Endometrium (tissue), 2 donors: ENCODE measurements around the gene RDH12.

ENCODE experiments used
- FAIRE-seq: peaks from 2 replicates; lab custom pipeline; 2012; peaks lifted over from hg19 to GRCh38; lab: Jason Lieb, UNC
- donor health status: control.
- donor health status: control.

The RDH12 gene

GRCh38 chr14:67749341-67750084, 47.8 kb downstream of the RDH12 start:
- FAIRE-seq, result no peak

GRCh38 chr14:67756496-67756895, 54.8 kb downstream of the RDH12 start:
- no peak for FAIRE-seq

GRCh38 chr14:67757175-67757574, 55.5 kb downstream of the RDH12 start:
- FAIRE-seq, result no peak

GRCh38 chr14:67759916-67760315, 58.2 kb downstream of the RDH12 start:
- FAIRE-seq, result no peak

DNA sequence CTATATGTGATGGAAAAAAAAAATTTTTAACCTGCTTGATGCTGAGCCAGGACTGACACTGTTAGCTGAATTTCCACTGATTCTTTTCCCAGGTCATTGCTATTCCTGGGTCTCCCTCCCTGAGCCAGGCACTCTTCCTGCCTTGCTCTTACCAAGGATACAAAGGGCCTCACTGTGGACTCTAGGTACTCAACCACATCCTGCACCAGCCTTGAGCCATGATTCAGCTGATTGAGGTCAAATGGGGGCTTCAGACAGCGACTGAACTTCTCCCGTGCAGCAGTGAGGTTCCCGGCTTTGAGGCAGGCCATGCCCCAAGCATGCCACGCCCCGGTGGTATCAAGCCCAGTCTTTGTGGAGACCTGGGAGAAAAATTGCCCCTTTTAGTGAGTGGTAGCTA, 60.4 kb downstream of the RDH12 start:
- FAIRE-seq, result no peak

- FAIRE-seq, result no peak
Observed at GRCh38 chr14:67763158-67763822, 61.6 kb downstream of the RDH12 start.

- FAIRE-seq, result no peak
Observed at GRCh38 chr14:67764496-67764895, 62.8 kb downstream of the RDH12 start.

DNA sequence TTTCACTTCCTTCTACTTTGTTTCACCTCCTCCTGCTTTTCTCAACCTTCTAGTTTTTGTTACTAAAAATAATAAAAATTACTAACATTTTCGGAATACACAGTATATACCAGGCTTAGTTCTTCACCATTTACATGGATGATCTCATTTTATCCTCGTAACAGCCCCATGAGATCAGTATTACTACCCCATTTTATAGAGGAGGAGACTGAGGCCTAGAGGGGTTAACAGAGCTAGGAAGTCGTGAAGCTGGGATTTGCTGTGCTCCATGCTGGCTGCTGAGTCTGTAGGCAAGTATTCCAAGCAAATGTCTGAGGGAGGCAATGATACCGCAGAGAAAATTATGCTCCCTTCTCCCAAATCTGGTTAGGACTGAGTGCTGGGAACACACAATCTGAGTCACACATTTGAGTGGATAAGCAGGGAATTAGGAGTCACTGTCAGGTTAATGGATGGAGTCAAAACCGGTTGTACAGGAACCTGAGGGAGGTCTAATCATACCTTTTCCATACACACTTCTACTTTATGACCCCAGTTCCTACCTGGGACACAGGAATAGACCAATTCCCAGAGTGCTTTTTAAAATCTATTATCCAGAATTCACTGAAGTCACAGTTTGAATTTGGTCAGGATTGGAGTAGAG, 63.6 kb downstream of the RDH12 start:
- no peak for FAIRE-seq

GRCh38 chr14:67766035-67766680, 64.5 kb downstream of the RDH12 start:
- FAIRE-seq, result no peak

- FAIRE-seq, result no peak
Observed at GRCh38 chr14:67768219-67768618, 66.5 kb downstream of the RDH12 start.

DNA sequence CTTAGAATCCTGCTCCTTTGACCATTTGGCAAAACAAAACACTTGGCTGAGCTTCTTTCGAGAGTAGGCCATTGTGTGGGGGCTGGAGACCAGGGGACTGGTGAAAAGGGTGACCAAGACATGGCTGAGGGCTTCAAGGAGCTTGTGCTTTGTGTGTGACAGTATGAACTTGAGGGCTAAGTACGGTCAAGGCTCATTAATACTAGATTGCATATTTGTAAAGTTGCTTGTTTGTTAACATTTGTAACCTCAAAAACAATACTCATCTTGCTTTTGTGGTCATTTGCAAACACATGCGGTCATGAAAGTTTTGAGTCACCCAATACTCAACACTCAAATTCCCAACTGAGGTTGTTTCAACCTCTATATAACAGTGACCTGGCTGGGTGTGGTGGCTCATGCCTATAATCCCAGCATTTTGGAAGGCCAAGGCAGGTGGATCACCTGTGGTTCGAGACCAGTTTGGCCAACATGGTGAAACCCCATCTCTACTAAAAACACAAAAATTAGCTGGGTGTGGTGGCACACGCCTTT, 72.2 kb downstream of the RDH12 start:
- FAIRE-seq, result no peak

DNA sequence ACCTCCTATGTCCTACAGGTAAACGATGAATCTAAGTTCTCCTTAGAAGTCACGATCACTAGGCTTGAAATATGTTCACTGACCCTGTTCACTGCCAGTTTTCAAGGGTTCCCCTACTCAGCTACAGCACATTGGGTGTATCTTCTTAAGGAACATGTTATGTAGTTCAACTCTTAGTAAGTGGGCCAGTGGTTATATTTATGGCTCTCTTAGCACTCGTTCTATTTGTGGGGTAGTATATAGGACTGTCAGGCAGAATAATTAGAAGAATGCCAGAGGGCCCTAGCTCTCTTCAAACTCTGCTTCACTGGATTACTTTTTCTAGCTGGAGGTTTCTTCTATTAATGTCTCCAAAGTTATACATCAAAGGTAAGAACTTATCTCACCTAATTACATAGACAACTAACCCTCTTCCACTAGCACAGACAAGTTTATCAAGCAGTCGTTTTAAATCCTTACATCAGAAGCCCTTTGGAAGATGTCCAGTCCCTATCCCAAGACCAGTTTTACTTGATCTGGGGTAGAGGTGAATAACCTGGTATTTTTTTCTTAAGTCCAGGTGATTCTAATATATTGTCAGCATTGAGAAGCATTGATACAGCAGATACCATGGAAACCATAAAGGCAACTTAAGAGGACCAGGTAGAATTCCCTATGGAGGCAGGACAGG, 75.1 kb downstream of the RDH12 start:
- FAIRE-seq, result no peak

DNA sequence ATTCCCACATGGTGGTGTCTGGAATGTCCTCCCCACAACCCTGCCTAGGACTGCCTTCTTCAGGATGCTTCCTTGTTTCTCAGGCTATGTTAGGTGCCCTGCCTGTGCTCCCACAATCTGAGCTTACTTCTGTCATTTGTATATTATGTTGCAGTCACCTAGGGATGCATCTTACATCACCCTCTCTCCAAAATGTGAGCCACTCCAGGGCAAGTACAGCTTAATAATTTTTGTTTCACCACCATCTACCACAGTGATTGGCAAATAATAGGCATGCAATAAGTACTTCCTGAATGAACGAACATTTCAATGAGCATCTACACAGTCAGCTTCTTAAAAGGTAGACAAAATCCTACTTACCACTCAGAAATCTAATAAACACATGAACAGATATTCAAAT, 77.1 kb downstream of the RDH12 start:
- FAIRE-seq, result no peak

- FAIRE-seq, result no peak
Observed at GRCh38 chr14:67782090-67782489, 80.4 kb downstream of the RDH12 start.
